Measurements from ENCODE around the gene CDYL. TPM values are rescaled to one million over a fixed set of nuclear protein-coding genes. Genes with fewer than 3 reads are reported as not detected.

The CDYL gene
- total and polyA plus RNA-seq, 4 donors, result 3.3 to 25.4 (median 11.0) TPM

DNA sequence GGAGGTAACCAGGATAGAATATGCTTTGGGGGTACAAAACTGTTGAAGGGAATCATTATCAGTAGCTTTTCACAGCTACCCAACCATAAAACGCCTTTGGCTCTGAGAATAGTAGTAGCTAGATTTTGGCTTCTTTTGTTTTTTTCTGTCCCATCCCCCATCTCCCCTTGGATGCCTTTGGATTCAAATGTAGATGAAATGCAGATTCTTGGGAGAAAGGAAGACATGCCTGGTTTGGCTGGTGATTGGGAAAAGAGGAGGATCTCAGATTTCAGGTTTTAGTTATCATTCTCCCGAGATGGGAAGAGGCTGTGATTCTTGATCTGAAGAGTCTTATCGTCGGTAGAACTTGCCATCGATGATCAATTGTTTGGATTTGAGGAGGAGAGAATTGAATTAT, 3.5 kb upstream of the CDYL start:
- Histone ChIP-seq H3K9me3 (ENCODE audit: control insufficient read depth in 4 of 4, low read length in 3 of 4) (no peaks in the 10 kb centered on the region), H3K36me3 (ENCODE audit: control insufficient read depth in 4 of 4, insufficient read depth in 3 of 4, low read depth in 1 of 4, low read length in 3 of 4) (no peaks in the 10 kb centered on the region), H3K27me3 (ENCODE audit: control insufficient read depth in 4 of 4, insufficient read depth in 4 of 4, low read length in 3 of 4) (no peaks in the 10 kb centered on the region), H3K4me1 (ENCODE audit: control insufficient read depth in 4 of 4, insufficient read depth in 4 of 4, low read length in 3 of 4) (peaks cover 0 to 16% (median 9%) of the 10 kb centered on the region in 4 donors), H3K27ac (ENCODE audit: low read depth in 1 of 2, low read length in 2 of 2) (no peak overlapping the region), H3K4me3 (ENCODE audit: low read depth in 1 of 3, low read length in 3 of 3) (no peak overlapping the region), H3K9ac (ENCODE audit: low read depth in 1 of 2, low read length in 2 of 2) (no peak overlapping the region)
- TF ChIP-seq JUND (IDR thresholded peaks at IDR 0.05) (no peak), RXRA (IDR thresholded peaks at IDR 0.05) (no peak), SP1 (IDR thresholded peaks at IDR 0.05) (no peak), HNF4G (IDR thresholded peaks at IDR 0.05) (no peak), FOXA2 (IDR thresholded peaks at IDR 0.05) (no peak), TAF1 (conservative IDR thresholded peaks at IDR 0.05) (no peak), NR2F2 (IDR thresholded peaks at IDR 0.05) (no peak), HNF4A (conservative IDR thresholded peaks at IDR 0.05) (no peak), RAD21 (IDR thresholded peaks at IDR 0.05) (no peak), ATF3 (IDR thresholded peaks at IDR 0.05) (no peak), MAX (IDR thresholded peaks at IDR 0.05) (no peak), FOXA1 (IDR thresholded peaks at IDR 0.05) (no peak), EGR1 (IDR thresholded peaks at IDR 0.05; ENCODE audit: low read depth in 2 of 2) (no peak), YY1 (IDR thresholded peaks at IDR 0.05) (no peak)
- TF ChIP-seq, protein P1, sequence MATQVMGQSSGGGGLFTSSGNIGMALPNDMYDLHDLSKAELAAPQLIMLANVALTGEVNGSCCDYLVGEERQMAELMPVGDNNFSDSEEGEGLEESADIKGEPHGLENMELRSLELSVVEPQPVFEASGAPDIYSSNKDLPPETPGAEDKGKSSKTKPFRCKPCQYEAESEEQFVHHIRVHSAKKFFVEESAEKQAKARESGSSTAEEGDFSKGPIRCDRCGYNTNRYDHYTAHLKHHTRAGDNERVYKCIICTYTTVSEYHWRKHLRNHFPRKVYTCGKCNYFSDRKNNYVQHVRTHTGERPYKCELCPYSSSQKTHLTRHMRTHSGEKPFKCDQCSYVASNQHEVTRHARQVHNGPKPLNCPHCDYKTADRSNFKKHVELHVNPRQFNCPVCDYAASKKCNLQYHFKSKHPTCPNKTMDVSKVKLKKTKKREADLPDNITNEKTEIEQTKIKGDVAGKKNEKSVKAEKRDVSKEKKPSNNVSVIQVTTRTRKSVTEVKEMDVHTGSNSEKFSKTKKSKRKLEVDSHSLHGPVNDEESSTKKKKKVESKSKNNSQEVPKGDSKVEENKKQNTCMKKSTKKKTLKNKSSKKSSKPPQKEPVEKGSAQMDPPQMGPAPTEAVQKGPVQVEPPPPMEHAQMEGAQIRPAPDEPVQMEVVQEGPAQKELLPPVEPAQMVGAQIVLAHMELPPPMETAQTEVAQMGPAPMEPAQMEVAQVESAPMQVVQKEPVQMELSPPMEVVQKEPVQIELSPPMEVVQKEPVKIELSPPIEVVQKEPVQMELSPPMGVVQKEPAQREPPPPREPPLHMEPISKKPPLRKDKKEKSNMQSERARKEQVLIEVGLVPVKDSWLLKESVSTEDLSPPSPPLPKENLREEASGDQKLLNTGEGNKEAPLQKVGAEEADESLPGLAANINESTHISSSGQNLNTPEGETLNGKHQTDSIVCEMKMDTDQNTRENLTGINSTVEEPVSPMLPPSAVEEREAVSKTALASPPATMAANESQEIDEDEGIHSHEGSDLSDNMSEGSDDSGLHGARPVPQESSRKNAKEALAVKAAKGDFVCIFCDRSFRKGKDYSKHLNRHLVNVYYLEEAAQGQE (IDR thresholded peaks at IDR 0.05), result no peak
- TF ChIP-seq, protein P2, sequence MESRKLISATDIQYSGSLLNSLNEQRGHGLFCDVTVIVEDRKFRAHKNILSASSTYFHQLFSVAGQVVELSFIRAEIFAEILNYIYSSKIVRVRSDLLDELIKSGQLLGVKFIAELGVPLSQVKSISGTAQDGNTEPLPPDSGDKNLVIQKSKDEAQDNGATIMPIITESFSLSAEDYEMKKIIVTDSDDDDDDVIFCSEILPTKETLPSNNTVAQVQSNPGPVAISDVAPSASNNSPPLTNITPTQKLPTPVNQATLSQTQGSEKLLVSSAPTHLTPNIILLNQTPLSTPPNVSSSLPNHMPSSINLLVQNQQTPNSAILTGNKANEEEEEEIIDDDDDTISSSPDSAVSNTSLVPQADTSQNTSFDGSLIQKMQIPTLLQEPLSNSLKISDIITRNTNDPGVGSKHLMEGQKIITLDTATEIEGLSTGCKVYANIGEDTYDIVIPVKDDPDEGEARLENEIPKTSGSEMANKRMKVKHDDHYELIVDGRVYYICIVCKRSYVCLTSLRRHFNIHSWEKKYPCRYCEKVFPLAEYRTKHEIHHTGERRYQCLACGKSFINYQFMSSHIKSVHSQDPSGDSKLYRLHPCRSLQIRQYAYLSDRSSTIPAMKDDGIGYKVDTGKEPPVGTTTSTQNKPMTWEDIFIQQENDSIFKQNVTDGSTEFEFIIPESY (IDR thresholded peaks at IDR 0.05), result no peak
- WGBS, result 44% methylated on average over 5 of the region's 5 CpGs
- no peak for DNase-seq (ENCODE audit: low spot score)

GRCh38 chr6:4773181-4773580, 3.0 kb upstream of the CDYL start:
- no peak overlapping the region for H3K9ac ChIP-seq (ENCODE audit: low read depth in 1 of 2, low read length in 2 of 2)
- H3K4me3 ChIP-seq (ENCODE audit: low read depth in 1 of 3, low read length in 3 of 3), result no peak overlapping the region
- peaks cover 0 to 21% (median 9%) of the 10 kb centered on the region in 4 donors for H3K4me1 ChIP-seq (ENCODE audit: control insufficient read depth in 4 of 4, insufficient read depth in 4 of 4, low read length in 3 of 4)
- 32% methylated on average over 7 of the region's 7 CpGs for WGBS
- no peak for TF ChIP-seq YY1 (IDR thresholded peaks at IDR 0.05)
- no peaks in the 10 kb centered on the region for H3K9me3 ChIP-seq (ENCODE audit: control insufficient read depth in 4 of 4, low read length in 3 of 4)
- H3K36me3 ChIP-seq (ENCODE audit: control insufficient read depth in 4 of 4, insufficient read depth in 3 of 4, low read depth in 1 of 4, low read length in 3 of 4), result no peaks in the 10 kb centered on the region
- no peaks in the 10 kb centered on the region for H3K27me3 ChIP-seq (ENCODE audit: control insufficient read depth in 4 of 4, insufficient read depth in 4 of 4, low read length in 3 of 4)
- H3K27ac ChIP-seq (ENCODE audit: low read depth in 1 of 2, low read length in 2 of 2), result no peak overlapping the region
- no peak for DNase-seq (ENCODE audit: low spot score)

All from liver (tissue), 9 donors.